Activated naive CD4-positive, alpha-beta T cell treated with anti-CD3 and anti-CD28 coated beads, Interleukin-2, amount 50 U/mL, for 16 hours (primary cell): ENCODE measurements around the gene SCYL2.

Experiments used
- DNase-seq: peaks from one replicate; pipeline ENCODE4 v3.0.0-alpha.2; 2020

SCYL2 gene

GRCh38 chr12:100382338-100382737 is 115.4 kb downstream of the SCYL2 start:
- DNase-seq = no peak

GRCh38 chr12:100383586-100384558 is 116.9 kb downstream of the SCYL2 start:
- no peak for DNase-seq

GRCh38 chr12:100384559-100384935 is 117.6 kb downstream of the SCYL2 start:
- no peak for DNase-seq

GRCh38 chr12:100388382-100388781 is 121.4 kb downstream of the SCYL2 start:
- DNase-seq = no peak
